Activated CD4-positive, alpha-beta T cell treated with anti-CD3 and anti-CD28 coated beads for 36 hours (primary cell): ENCODE data around the gene EDAR. TPM values are rescaled to one million over a fixed set of nuclear protein-coding genes. Genes with fewer than 3 reads are reported as not detected.

Experiments used
- ATAC-seq: fragments of 200-7000 bp; cut with Tn5 transposase; one replicate; pipeline ENCODE4 v1.10.0; 2021; ENCODE audit warnings: mild to moderate bottlenecking, moderate library complexity
- CTCF ChIA-PET: fragments of 350-600 bp; sonication (Branson Sonifier 250); formaldehyde crosslinking; loops from one replicate; lab custom pipeline; 2021; ENCODE audit warnings: antibody characterized with exemption; lab: Charles Lee
- POLR2A ChIA-PET: fragments of 350-600 bp; sonication (Branson Sonifier 250); formaldehyde crosslinking; loops from one replicate; lab custom pipeline; 2021; ENCODE audit warnings: antibody characterized with exemption, inconsistent platforms; lab: Charles Lee
- DNase-seq: peaks from one replicate; pipeline ENCODE4 v3.0.0-alpha.2; 2020
- H3K27ac Mint-ChIP-seq: one replicate; pipeline ENCODE4 v1.8.0; 2021; ENCODE audit warnings: mixed read lengths
- H3K27me3 Mint-ChIP-seq: one replicate; pipeline ENCODE4 v1.8.0; 2021; ENCODE audit warnings: mixed read lengths
- H3K36me3 Mint-ChIP-seq: one replicate; pipeline ENCODE4 v1.8.0; 2021; ENCODE audit warnings: low read depth, mixed read lengths
- H3K4me1 Mint-ChIP-seq: one replicate; pipeline ENCODE4 v1.8.0; 2021; ENCODE audit warnings: mixed read lengths
- H3K4me3 Mint-ChIP-seq: one replicate; pipeline ENCODE4 v1.8.0; 2021; ENCODE audit warnings: mild to moderate bottlenecking, moderate library complexity, mixed read lengths
- H3K9me3 Mint-ChIP-seq: one replicate; pipeline ENCODE4 v1.8.0; 2021; ENCODE audit warnings: low read depth, mixed read lengths
- intact Hi-C, 2 experiments: fragments of 100-400 bp; cut with DNase I in 1 of 2; cut with micrococcal nuclease in 1 of 2; formaldehyde crosslinking; loops; one replicate each; pipeline versions ENCODE4 v1.14.2 to v1.15.1; 2022 to 2024; cut with DNase I, micrococcal nuclease
- total RNA-seq, 2 experiments: library from RNA; stranded (reverse); gene quantifications; one replicate each; pipeline ENCODE4 v1.2.3, GENCODE V29; 2021

EDAR gene
- total RNA-seq, 2 experiments from 2014 or later, result 0.78 to 0.81 TPM

DNA sequence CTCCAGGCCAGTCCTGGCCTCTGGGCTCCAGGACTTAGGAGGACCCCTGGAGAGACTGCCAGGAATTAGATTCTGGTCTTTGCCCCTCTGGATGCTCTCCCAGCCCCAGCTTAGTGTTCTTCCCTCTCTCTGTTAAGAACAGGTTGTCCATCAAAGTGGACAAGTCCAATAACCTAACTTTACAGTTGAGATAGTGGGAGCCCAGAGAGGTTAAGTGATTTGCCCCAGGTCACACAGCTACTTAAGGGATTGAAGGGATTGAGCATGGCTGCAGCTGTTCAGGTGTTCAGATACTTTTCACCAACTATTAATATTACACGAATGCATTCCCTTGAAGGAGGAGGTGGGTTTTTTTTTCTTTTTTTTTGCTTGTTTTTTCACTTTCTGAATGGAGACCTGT lies 57.6 kb downstream of the EDAR start:
- POLR2A ChIA-PET, result no interaction called here
- Mint-ChIP-seq H3K36me3 (no peaks in the 10 kb centered on the region), H3K4me3 (no peak overlapping the region), H3K9me3 (no peaks in the 10 kb centered on the region), H3K4me1 (peaks cover 10% of the 10 kb centered on the region), H3K27me3 (no peaks in the 10 kb centered on the region), H3K27ac (no peak overlapping the region)
- ATAC-seq (no peak), DNase-seq (no peak)
- CTCF ChIA-PET, result interaction anchor here (0.6 to 5.4 kb wide), 7 partner anchors 14 to 519 kb away, joined by 3 to 58 read pairs (median 3); partner anchors contain the start of gene EDAR
- intact Hi-C loops, result no loop called here

DNA sequence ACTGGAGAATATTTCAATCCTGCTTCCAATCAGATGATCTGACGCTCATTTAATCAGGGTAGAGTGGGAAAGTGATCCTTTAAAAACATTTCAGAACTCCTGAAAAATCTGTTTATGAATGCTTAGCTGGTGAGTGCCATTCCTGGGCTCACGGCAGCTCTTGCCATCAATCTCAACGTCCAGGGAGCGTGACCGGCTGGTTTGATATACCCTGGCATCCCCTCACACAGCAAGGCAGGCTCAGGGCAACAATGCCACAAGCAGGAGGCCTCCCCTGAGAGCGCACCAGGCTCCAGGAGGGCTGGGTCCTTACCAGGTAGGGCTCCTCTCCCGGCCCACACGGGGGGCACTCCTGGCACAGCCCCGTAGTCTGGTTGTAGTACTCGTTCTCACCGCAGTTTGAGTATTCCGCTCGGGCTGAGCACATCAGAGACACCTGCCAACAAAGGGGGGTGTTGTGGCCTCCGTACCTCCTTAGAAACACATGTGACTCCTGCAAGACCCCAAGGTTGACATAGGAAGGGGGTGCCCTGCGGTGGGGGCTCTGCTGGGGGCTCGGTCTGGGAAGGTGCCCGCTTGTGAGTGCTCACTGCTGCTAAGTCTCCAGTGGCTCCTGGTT lies 59.1 kb downstream of the EDAR start:
- Mint-ChIP-seq H3K9me3 (no peaks in the 10 kb centered on the region), H3K4me1 (peaks cover 4% of the 10 kb centered on the region), H3K36me3 (no peaks in the 10 kb centered on the region), H3K27ac (no peak overlapping the region), H3K27me3 (no peaks in the 10 kb centered on the region), H3K4me3 (no peak overlapping the region)
- CTCF ChIA-PET, result interaction anchor here (0.6 to 5.4 kb wide), 10 partner anchors 14 to 304 kb away, joined by 3 to 58 read pairs (median 6); partner anchors contain the start of gene EDAR
- intact Hi-C loops, result loop anchor here in 1 of 2 experiments (2.0 kb wide), 1 partner anchor 581 kb away; no protein-coding TSS in a partner anchor
- ATAC-seq (no peak), DNase-seq (no peak)
- POLR2A ChIA-PET, result no interaction called here

DNA sequence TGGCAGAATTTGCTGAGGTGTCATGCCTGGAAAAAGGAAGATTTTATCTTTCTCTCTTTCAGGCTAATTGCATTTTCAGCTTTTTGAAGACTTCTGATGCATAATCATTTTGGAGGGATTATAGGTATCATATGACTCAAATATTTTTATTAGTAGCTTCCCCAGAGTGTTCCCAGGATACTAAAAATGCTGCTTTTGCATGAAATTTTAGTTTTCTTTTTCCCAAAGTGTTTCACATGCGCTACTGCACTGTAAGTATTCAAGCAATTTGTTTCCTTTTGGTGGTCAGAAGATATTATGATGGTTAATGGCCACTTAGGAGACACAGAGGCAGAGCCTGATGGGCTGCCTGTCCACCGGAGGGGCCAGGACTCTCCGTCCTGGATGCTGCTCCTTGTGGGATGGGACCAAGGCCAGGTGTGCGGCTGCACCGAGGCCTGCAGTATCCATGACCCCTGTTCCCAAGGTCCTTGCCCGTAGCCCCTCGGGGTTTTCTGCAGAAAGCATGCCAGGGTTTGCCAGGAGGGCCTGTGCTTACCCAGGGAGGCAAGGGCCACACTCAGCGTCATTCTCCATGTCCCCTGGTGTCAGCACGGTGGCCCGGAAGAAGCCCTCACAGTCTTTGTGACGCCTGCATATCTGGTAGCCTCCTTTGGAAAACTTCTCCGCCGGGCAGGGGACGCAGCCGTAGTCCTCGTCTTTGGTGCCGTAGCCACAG lies 60.2 kb downstream of the EDAR start:
- ATAC-seq, result no peak
- ChIA-PET POLR2A (no interaction called here), CTCF (interaction anchor here (0.6 to 5.4 kb wide), 18 partner anchors 12 to 620 kb away, joined by 3 to 58 read pairs (median 4); partner anchors contain the start of gene EDAR)
- H3K9me3 Mint-ChIP-seq, result no peaks in the 10 kb centered on the region
- DNase-seq, result no peak
- no peaks in the 10 kb centered on the region for H3K36me3 Mint-ChIP-seq
- H3K27ac Mint-ChIP-seq, result no peak overlapping the region
- peaks cover 4% of the 10 kb centered on the region for H3K4me1 Mint-ChIP-seq
- H3K4me3 Mint-ChIP-seq, result no peak overlapping the region
- intact Hi-C loops, result loop anchor here (1.0 to 2.0 kb wide), 2 partner anchors 60 to 582 kb away; partner anchors contain the start of gene EDAR (in 2 of the 2)
- no peaks in the 10 kb centered on the region for H3K27me3 Mint-ChIP-seq

DNA sequence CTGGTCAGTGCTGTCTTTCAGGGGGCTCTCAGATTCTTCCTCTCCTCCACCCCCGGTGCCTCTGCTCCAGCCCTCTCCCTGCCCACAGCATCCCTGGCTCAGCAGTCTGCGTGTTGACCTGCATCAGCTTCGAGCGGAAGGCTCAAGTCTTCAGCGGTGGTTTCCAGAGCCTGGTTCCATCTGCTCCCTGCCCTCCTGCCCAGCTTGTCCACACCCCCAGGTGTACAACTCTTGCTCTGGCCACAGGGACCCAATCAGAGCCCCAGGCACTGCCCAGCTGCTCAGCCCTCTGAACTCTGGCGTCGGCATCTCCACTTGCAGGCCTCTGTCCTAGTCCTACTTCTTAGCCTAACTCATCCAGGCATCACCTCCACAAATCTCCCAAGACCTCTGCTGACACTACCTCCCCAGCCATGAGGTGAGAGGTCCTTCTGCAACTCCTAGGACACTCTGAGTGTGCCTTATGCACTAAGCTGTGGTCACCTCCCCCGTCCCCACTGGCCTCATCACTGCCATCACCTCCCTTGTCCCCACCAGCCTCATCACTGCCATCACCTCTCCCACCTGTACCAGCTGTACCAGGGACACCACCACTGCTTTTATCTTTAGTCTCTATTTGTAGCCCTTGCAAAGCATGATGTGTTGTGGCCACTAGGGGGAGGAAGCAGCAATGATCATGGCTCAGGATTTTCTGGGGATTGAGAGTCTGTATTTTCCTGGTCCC lies 60.9 kb downstream of the EDAR start:
- Mint-ChIP-seq H3K9me3 (no peaks in the 10 kb centered on the region), H3K4me3 (no peak overlapping the region), H3K27ac (no peak overlapping the region), H3K36me3 (no peaks in the 10 kb centered on the region), H3K4me1 (peaks cover 4% of the 10 kb centered on the region), H3K27me3 (no peaks in the 10 kb centered on the region)
- intact Hi-C loops, result loop anchor here (1.0 to 2.0 kb wide), 2 partner anchors 61 to 583 kb away; partner anchors contain the start of gene EDAR (in 2 of the 2)
- DNase-seq, result peak; percentile 64
- ATAC-seq, result peak; percentile 68
- POLR2A ChIA-PET, result no interaction called here
- CTCF ChIA-PET, result interaction anchor here (0.7 to 5.4 kb wide), 19 partner anchors 9 to 621 kb away, joined by 3 to 58 read pairs (median 4); partner anchors contain the start of gene EDAR

DNA sequence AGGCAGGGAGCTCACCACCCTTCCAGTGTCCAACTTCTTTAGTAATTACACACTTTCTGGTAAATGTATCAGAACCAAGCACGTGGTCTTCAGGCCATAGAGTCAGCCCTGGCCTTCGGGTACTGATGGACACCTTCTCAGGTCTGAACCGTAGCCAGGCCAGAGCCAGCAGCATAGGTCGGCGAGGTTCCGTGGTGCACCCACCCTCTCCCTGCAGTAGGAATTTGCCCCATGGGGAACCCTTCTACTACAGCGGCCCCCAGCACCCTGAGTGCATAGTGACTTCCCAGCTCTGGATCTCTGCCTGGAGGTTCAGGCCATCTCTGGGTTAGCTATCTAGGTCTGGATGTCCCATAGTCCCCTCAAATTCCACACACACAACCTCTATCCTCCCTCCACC lies 61.6 kb downstream of the EDAR start:
- H3K4me1 Mint-ChIP-seq, result peaks cover 4% of the 10 kb centered on the region
- H3K9me3 Mint-ChIP-seq, result no peaks in the 10 kb centered on the region
- ChIA-PET POLR2A (no interaction called here), CTCF (interaction anchor here (0.7 to 5.4 kb wide), 9 partner anchors 9 to 77 kb away, joined by 3 to 58 read pairs (median 4); partner anchors contain the start of gene EDAR)
- no peak overlapping the region for H3K4me3 Mint-ChIP-seq
- no peaks in the 10 kb centered on the region for H3K27me3 Mint-ChIP-seq
- ATAC-seq (no peak), DNase-seq (no peak)
- no peak overlapping the region for H3K27ac Mint-ChIP-seq
- intact Hi-C loops, result no loop called here
- no peaks in the 10 kb centered on the region for H3K36me3 Mint-ChIP-seq

DNA sequence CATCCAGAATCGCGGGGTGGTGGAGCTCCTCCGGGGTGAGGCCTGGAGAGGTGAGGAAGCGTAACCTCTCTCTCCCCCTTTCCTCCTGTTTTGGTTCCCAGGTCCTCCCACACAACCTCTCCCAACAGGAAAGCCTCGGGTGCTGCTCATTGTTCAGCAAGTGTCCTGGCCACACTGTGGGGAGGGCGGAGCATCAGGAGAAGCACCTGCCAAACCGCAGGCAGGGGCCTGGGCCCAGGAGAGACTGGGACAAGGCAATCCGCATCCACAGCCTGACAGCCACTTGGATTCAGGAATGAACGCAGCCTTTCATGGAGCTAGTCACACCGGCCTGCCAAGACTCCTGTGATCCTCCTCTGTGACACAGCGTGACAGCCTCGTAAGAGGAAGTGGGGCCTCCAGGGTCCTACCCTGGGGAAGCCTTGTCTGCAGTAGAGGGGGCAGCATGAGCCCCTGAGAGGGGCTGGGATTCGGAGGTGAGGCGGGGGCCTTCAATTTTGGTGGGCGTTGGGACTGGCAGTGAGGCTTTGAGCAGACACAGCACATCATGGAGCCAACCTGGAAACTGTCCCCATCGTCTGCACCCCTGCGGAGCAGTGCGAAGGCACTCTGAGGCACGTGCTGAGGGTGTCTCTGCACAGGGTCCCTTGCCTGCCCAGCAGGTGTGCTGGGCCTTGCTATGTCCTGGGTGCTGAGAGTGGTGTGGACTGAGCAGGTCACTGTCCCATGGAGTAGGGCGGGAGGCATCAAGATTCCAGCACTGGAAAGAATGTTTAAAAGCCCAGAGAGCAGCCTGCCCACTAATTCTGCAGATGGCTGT lies 62.2 kb downstream of the EDAR start:
- CTCF ChIA-PET, result interaction anchor here (0.7 to 4.0 kb wide), 7 partner anchors 8 to 75 kb away, joined by 3 to 26 read pairs (median 3); no protein-coding TSS in a partner anchor
- Mint-ChIP-seq H3K36me3 (no peaks in the 10 kb centered on the region), H3K9me3 (no peaks in the 10 kb centered on the region), H3K4me3 (no peak overlapping the region), H3K4me1 (peaks cover 2% of the 10 kb centered on the region), H3K27ac (no peak overlapping the region), H3K27me3 (no peaks in the 10 kb centered on the region)
- POLR2A ChIA-PET, result no interaction called here
- DNase-seq, result no peak
- intact Hi-C loops, result no loop called here
- no peak for ATAC-seq

DNA sequence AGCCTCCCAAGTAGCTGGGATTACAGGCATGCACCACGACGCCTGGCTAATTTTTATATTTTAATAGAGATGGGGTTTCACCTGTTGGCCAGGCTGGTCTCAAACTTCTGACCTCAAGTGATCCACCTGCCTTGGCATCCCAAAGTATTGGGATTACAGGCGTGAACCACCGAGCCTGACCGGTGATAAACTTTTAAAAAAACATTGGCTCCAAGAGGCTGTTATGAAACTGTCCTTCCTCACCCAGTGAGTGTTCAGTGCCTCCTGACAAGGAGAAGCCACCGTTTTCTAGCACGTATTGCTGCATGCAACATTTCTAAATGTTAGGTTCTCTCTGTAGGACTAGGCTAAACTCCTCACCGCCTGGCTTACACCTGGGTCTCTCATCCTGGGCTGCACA lies 63.3 kb downstream of the EDAR start:
- POLR2A ChIA-PET, result no interaction called here
- Mint-ChIP-seq H3K27ac (no peak overlapping the region), H3K9me3 (no peaks in the 10 kb centered on the region), H3K27me3 (no peaks in the 10 kb centered on the region), H3K36me3 (no peaks in the 10 kb centered on the region), H3K4me3 (no peak overlapping the region), H3K4me1 (no peaks in the 10 kb centered on the region)
- CTCF ChIA-PET, result interaction anchor here (0.8 kb wide), 1 partner anchor 47 kb away, joined by 3 read pairs; no protein-coding TSS in a partner anchor
- ATAC-seq, result no peak
- intact Hi-C loops, result no loop called here
- no peak for DNase-seq

DNA sequence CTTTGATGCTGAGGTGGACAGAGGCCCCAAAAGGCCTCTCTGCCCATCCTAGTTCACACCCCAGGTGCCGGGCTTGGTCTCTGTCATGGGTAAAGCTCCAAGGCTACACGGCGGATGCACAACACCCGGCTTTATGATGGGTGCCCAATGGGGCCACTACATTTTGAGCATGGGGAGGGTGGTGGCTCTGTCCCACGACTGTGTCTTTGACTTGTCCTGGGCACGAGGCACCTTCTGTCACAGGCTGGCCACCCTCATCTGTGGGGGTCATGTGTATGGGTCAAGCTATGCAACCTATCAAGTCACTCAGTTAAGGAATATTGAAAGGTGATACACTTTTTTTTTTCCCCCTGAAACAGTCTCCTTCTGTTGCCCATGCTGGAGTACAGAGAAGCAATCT lies 63.7 kb downstream of the EDAR start:
- CTCF ChIA-PET, result no interaction called here
- DNase-seq, result no peak
- no peak for ATAC-seq
- Mint-ChIP-seq H3K27ac (no peak overlapping the region), H3K27me3 (no peaks in the 10 kb centered on the region), H3K4me1 (no peaks in the 10 kb centered on the region), H3K9me3 (no peaks in the 10 kb centered on the region), H3K4me3 (no peak overlapping the region), H3K36me3 (no peaks in the 10 kb centered on the region)
- POLR2A ChIA-PET, result no interaction called here
- intact Hi-C loops, result no loop called here

DNA sequence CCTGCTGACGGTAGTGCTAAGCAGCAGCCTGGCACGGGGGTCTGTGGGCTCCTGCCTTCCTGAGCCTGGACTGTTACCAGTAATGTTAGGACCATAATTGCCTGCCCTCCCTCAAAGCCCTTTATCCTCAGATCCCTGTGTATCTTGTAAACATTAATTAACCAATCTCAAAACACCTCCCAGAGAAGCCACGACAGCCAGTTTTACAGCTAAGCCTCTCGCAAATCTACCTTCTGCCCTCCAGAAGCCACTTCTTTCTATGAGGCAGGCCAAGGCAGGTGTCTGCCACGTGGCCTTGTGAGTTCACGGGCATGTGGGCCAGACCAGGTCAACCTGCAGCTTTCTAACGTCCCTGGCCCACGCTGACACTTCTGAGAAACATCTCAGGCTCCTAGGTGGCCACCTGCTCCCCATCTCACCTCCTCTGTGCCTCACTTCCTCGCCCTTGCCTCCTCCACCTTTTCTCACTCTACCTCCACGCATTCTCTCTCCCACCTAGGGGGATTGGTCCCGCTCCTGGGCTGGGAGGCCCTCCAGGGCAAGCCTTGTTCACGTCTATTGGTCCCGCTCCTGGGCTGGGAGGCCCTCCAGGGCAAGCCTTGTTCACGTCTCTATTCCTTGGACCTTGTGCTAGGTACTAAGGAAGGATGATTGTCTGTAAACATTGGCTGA lies 64.3 kb downstream of the EDAR start:
- ChIA-PET POLR2A (no interaction called here), CTCF (no interaction called here)
- Mint-ChIP-seq H3K27me3 (no peaks in the 10 kb centered on the region), H3K9me3 (no peaks in the 10 kb centered on the region), H3K4me1 (no peaks in the 10 kb centered on the region), H3K4me3 (no peak overlapping the region), H3K27ac (no peak overlapping the region), H3K36me3 (no peaks in the 10 kb centered on the region)
- ATAC-seq (no peak), DNase-seq (no peak)
- intact Hi-C loops, result no loop called here

DNA sequence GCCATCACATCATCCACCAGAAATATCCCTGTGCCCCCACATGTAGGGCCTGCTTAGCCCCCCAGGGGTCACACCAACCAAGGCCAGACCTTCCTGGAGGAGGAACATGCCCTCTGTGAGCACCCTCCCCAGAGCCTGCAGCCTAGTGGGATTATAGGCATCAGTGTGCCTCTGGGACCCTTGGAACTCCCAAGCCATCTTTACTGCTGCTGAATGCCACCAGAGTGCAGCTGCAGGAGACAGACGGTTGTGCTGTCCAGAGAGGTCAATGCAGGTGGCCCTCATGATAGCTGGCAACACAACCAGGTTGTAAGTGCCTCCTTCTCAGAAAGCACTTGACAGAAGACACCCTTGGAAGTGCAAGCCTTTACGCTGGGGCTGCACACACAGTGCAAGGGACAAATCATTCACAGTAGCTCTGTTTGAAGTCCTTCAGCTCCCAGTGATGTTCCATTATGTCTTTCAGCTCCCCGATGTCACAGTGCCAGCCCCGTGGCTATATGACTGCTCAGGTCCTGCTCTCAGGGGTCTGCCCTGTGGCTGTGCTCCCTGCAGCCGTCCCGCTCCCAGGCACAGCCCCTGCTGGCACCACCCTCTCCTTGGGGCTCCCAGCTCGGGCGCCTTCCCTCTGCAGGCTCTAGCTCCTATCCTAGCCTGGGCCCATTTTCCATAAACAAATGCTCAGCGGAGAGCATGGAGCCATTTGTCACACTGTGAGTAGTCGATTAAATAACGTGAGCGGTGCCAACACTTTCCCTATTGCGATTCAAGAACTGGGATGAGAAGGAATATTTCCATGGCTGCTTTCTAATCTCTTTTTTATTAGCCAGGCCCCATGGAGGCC lies 65.1 kb downstream of the EDAR start:
- POLR2A ChIA-PET, result no interaction called here
- no peaks in the 10 kb centered on the region for H3K4me1 Mint-ChIP-seq
- H3K36me3 Mint-ChIP-seq, result no peaks in the 10 kb centered on the region
- ATAC-seq, result no peak
- CTCF ChIA-PET, result interaction anchor here (0.6 kb wide), 1 partner anchor 65 kb away, joined by 4 read pairs; the partner anchor contains the start of gene EDAR
- no peaks in the 10 kb centered on the region for H3K9me3 Mint-ChIP-seq
- no peaks in the 10 kb centered on the region for H3K27me3 Mint-ChIP-seq
- no peak for DNase-seq
- intact Hi-C loops, result no loop called here
- H3K4me3 Mint-ChIP-seq, result no peak overlapping the region
- H3K27ac Mint-ChIP-seq, result no peak overlapping the region
